GM21367 (cell line): ENCODE results near the gene MAPK4.
"Not testable (repeated sequence)": the region's sequence is repeated elsewhere in the genome, so short reads cannot be mapped to it uniquely, and the experiment has no call there.

ENCODE experiments used
- ATAC-seq: cut with Tn5 transposase; IDR thresholded peaks from one replicate; pipeline ENCODE4 v1.9.1; 2021; ENCODE audit not compliant: unreplicated experiment

Gene MAPK4

DNA sequence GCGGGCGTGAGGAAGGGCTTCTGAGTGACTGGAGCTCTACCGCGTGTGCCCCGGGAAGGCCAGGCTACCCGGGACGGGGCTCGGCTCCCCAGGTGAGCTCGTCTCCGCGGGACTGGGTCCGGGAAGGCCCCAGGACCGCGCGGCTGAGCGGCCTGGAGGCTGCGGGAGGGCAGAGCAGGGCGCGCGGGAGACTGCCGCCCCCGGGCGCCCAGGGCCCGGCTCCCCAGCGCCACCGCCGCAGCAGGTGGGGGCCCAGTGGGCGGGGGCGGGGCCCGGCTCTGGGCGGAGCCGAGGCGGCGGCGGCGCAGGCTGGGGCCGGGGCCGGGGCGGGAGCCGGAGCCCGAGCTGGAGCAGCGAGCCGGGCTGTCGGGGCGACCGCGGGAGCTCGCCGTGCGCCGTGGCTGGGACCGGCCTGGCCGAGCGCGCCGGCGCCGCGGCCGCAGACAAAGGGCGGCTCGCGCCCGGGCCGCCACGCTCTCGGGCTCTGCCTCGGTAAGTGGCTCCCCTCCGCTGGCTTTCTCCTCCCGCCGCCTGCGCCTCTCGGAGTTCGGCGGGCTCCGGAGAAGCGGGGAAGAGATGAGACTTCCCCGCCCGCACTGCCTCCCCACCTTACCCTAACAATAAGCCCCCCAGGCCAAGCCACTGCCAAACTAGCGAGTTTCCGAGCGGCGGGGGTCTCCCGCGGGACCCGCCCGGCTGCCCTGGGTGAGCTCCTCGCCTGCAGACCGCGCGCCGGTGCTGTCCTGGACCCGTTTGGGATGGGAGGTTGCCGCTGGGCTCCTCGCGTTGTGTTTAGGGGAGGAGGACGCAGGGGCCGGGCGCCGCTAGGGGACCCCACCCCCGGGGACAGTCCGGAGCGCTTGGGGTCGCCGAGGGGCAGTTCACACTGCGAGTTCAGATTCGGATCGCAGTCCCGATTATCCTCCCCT, at the start of gene MAPK4:
Gene MAPK4, plus strand, starts transcription at position 336 of the 929 bp plus-strand sequence. CDS start 103,872 bp downstream, outside the sequence.
- peak; percentile 65 for ATAC-seq

DNA sequence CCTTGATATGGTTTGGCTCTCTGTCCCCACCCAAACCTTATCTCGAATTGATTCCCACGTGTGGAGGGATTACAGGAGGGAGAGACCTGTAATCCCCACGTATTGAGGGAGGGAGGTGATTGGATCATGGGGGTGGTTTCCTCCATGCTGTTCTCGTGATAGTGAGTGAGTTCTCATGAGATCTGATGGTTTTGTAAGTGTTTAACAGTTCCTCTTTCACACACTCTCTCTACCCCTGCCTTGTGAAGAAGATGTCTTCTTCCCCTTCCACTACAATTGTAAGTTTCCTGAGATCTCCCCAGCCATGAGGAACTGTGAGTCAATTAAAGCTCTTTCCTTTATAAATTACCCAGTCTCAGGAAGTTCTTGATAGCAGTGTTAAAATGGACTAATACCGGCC, 42.6 kb upstream of the MAPK4 start:
- not testable (repeated sequence) for ATAC-seq

DNA sequence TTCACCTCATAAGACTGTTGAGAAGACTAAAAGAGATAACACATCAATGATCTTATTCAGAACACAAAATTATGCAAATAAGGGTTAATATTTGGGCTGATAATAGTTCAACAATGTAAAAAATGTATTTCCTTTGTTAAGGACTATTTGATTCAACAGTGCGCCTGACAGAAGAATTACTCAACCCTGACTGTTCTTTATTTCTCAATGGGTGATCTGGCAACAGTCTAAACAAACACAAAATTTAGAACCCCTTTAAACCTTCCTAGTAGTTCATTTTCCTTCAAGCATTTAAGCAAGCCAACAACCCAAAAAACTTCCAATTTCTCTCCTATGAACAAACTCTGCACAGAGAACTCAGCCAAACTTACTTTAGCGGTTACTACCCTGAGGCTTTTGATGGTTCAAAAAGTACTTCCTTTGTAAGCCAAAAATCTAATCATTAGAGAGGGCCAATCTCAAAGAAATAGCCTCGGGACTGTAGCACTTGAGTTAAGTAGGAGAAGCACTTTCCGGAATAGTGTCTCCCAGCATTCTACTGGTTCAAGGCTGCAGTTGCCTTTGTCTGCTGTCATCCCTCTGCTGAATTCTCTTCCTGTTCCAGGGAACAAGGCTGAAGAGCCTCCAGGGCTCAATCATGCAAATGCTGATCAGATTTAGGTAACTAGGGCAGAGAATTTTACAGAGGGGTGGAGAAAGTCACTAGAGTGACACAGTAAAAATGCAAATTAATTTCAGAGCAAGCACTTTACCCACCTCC, 40.9 kb upstream of the MAPK4 start:
- no peak for ATAC-seq

DNA sequence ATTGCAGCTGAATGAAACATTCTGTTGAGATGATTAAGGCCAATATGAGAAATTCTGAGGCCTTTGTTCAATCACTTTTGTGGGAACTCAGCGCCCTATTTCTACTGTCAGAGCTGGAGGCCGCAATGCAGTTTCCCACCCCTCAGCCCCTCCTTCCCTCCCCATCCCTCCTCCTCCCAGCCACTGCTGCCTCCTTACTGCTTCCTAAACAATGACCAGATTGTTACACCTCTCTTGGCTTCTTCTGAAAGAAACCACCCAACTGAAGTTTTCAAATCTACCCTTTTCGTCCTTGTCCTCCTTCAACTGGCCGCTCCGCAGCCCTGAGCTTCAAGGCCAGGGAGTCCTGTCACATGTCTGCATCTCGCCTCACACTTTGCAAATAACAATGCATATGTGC, 36.7 kb upstream of the MAPK4 start:
- ATAC-seq = no peak

DNA sequence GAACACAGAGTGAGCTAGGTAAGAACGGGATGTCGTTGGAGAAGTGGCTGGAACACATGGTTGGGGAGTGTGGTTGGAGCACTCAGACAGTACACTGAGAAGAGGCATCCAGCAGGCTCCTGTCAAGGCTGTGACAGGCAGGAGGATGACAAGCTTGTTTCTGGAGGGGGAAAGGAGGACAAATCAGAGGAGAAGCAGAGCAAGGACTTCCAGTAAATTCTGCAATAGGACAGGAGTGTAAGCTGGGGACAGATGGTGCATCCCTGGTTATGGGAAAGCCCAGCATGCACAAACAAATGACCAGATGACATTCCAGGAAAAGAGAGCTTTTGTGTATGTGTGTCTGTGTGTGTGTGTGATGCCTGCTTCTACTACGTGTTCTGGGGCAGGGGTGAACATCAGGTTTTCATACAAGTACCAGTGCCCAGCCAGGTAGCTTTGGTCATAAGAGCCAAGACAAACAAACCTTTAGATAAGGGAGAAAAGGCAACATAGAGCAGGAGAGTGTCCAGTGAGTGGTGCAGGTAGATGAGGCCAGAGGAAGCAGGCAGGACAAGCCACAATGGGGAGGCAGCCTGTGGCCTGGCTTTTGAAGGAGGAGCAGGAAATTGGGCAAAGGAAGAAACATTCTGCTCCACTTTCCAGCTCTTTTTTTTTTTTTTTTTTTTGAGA, 32.1 kb upstream of the MAPK4 start:
- ATAC-seq = no peak

DNA sequence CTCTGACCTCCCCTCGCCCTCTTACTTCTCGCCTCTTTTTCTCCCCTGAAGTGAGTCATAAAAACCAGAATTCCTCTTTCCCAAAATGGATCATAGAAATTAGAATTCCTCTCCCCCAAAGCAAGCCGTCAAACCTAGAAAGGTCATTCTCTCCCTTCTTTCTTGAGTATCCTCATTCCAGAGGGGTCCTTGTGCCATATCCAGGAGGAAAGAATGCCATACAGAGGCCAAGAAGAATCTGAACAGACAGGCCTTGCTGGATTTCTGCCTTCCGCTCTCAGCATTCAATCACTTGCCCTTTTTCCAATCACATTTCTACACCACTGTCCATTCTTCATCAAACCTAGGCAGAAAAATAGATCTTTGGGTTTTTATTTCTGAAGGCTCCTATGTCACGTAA, 31.1 kb upstream of the MAPK4 start:
- ATAC-seq = no peak

DNA sequence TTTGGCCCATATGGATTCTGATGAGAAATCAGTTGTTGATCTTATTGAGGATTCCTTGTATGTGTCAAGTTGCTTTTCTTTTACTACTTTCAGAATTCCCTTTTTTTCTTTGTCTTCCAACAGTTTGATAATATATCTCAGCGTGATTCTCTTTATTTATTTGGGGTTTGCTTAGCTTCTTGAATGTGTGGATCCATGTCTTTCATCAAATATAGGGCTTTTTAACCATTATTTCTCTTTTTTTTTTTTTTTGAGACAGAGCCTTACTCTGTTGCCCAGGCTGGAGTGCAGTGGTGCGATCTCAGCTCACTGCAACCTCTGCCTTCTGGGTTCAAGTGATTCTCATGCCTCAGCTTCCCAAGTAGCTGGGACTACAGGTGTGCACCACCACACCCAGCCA, 26.1 kb upstream of the MAPK4 start:
- not testable (repeated sequence) for ATAC-seq

DNA sequence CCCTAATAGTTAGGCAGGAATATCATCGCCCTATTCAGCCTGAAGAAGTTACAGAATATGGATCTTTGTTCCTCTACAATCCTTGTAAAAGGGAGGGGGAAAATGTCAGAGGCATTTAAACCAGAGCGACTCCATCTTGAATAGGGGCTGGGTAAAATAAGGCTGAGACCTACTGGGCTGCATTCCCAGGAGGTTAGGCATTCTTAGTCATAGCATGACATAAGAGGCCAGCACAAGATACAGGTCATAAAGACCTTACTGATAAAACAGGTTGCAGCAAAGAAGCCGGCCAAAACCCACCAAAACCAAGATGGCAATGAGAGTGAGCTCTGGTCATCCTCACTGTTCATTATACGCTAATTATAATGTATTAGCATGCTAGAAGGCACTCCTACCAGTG, 15.4 kb upstream of the MAPK4 start:
- ATAC-seq = not testable (repeated sequence)

DNA sequence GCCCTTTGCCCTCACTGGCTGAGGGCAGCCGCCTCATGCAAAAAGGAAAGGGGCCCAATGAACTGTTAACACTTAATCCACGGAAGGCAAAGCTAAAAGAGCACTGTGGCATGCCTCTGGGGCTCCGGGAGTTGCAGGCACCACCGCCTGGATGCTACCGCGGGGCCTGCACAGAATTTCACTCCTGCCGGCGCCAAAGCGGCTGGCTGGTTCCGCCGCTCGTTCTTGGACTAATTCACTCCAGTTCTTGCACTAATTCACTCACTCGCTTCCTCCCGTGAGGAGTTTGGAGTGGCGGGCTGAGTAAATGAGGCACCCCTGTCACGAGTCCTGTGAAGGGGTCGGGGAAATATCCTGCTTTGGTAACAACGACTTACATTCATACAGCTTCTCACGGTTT, 14.0 kb upstream of the MAPK4 start:
- no peak for ATAC-seq

DNA sequence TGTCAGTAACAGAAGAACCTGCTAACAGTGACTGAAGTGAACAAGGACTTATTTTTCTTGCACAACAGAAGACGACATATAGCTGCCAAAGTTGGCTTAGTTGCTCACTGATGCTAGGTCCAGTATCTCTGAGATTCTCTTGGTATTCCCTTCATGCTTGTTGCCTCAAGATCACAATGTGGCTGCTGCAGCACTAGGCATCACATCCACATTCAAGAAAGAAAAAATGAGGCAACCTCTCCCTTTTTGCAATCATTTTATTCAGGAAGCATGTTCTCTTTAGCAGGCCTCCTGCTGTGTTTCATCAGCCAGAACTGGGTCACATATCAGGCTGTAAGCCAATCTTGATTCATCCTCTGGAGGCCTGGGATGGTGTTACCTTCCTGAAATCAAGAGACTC, 11.7 kb upstream of the MAPK4 start:
- ATAC-seq = no peak

DNA sequence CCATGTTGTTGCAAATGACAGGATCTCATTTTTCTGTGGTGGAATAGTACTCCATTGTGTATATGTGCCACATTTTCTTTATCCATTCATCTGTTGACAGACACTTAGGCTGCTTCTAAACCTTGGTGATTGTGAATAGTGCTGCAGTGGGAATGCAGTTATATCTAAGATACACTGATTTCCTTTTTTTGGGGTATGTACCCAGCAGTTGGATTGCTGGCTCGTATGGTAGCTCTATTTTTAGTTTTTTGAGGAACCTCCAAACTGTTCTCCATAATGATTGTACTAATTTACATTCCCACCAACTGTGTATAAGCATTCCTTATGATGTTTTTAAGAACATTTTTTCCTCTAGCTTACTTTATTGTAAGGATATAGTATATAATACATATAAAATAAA, 8.2 kb upstream of the MAPK4 start:
- not testable (repeated sequence) for ATAC-seq

DNA sequence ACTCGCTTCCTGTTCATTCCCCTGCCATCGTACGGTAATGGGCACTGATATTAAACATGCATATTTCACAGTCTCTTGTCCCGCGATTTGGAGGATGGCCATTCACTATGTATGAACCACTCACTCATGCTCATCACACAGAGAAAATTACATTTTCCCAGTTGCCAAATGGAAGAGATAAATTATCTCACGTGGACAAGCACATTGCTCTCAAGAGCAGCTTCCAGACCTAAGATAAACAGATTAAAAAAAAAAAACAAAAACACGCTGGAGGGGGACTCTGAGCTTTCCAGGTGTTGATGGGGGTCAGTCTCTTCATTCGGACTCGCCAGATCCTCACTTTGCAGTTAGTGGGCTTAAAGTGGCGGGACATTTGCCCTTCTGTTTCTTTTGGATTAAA, 1.7 kb upstream of the MAPK4 start:
- no peak for ATAC-seq

DNA sequence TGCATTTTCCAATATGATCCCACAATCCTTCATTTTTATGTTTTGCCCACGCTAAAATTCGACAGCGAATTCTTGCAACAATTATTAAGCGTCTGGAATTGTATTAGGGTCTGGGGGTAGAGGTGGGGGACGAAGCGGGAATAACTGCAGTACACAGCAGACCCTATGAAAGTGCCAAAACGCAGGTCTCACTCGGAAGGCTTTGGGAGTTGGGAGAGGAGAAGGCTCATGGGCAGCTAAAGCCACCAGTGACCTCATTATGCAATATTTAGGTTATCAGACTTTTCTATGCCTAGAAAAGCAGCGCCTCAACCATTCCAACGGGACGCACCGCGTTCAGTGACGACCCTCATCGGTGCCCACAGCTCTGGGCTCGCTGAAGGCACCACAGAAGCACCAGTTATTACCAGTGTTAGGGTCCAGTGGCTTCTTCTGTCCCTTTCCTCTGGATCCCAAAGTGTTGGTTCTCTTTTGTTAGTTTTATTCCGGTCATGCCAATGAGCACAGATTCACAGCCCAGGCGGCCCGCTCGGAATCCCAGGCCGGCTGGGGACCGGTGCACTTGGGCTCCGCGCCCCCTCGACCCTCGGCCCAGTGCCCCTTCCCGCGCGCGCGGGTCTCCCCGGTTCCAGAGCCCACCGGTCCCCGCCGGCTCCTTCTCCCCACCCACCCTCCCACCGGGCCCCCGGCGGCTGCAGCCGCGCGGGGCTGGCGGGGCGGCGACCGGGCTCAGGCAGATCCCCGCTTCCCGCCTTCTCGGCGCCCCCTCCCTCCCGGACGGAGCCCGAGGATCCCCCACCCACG, 737 bp upstream of the MAPK4 start:
- ATAC-seq = no peak

DNA sequence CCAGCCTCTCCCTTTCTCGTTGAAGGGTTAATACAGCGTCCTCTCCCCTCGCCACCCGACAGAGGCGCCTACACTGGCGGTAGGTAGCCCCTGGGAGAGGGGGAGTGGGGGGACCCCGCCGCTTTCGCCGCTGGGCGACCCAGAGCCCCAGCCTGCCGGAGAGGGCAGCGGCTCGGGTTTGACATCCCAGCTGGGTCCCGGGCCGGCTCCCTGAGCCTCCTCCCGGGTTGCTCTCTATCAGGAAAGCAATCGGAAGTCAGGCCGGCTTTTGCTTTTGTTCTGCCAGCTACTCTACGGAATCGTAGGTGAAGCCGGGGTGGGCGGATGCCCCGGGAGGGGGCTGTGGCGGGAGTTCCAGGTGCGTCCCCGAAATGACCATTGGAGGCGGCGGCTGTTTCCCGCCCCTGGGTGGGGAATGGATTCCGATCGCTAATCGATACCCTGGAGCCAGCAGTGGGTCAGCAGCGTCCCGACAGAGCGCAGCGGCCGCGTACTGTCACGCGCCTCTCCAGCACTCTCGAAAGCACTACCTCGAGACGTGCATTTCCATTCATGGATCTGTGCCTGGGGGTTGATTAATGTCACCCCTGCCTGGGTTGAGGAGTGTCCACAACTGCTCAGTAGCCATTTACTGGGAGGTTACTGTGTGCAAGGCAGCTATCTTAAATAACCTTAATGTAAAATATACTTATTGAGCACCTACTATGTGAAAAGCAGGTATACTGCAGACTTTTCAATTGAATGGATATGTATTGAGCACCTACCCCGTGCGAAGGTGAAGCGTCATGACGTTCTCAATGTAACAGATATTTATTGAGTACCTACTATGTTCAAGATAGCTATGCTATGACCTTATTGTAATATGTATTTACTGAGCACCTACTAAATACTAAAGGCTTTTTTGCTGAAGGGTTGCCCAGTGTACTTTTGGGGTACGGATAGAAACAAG, 1.1 kb downstream of the MAPK4 start:
- ATAC-seq = no peak

DNA sequence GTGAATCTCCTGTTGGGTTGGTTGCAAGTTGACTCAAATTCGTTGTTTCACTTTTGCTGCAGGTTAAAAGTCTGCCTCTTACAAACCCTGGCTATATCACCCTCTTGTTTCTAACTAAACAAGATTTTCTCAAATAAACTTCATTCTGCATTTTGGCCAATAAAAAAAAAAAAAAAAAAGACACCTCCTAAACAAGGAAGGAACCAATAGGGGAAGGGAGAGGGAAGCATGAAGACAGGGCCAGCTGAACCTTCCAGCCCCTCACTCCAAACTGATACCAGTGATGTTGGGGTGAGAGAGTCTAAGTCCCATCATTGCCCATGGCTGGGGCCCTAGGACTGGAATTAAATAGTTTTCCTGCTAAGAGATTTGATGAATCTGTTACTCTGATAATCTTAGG, 2.4 kb downstream of the MAPK4 start:
- not testable (repeated sequence) for ATAC-seq

DNA sequence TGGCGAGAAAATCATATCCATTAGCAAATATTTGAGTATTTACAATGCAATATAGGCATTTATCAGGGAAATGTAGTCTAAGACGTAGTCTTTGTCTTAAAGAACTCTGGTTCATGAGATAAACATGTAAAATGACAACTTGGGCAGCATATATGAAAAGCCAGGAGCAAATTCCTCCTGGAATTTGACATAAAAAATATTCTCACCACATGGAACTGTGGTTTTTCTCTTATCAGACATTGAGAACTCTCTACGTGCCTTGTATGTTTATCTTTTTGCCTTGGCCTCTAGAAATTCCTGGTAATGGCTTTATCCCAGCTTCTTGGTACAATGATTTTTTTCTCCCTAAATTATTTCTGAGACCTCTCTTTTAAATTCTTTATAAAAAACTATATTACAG, 2.8 kb downstream of the MAPK4 start:
- ATAC-seq = no peak

DNA sequence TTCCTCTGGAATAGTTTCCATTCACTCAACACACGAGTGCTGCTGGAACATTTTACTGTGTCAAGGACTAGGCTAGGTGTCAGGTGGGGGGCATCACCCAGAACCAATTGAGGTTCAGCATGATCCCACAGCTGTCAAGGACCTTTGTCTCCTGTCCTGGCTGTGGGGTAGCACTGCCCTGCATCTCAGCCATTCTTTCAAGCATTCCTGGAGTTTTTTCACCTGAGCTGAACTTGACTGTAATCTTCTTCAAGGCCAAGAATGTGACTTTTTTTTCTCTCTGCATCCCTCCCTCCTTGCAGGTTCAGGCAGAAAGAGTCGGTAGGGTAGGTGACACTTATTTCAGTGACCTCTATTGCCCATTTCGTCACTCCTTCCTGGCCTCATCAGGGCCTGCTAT, 3.5 kb downstream of the MAPK4 start:
- ATAC-seq = no peak

DNA sequence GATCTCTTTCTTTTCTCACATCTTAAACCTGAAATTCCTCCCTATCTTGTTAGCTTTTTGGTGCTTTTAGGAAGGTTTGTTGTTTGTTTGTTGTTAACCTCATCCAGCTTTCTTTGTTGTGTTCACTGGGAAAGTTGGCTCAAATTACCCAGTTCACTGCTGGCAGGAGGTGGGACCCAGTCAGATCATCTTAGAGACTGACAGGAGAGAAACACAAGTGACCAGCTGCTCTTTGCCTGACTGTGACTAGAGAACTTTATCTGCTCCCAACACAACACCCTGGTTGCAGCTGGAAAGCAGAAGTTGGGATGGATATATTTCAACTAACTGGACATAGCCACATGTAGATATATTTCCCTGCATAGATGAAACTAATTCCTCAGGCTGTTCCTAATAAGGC, 10.0 kb downstream of the MAPK4 start:
- no peak for ATAC-seq

DNA sequence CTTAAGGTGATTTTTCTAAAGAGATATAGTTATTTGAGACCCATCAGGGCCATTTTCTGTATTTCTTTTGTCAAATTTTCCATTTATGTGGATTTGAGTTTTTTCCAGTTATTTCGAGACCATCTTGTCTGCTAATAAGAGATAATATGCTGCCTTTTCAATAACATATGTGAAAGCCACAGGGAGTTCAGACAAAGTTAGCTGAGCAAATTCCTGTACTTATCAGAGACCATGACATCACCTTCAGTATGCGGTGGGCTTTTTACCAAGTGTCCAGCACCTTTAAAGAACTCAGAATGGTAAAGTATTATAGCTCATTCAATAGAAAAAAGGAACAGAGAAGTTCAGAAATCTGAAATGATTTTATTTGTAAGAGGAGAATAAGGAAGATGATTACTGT, 11.7 kb downstream of the MAPK4 start:
- no peak for ATAC-seq

DNA sequence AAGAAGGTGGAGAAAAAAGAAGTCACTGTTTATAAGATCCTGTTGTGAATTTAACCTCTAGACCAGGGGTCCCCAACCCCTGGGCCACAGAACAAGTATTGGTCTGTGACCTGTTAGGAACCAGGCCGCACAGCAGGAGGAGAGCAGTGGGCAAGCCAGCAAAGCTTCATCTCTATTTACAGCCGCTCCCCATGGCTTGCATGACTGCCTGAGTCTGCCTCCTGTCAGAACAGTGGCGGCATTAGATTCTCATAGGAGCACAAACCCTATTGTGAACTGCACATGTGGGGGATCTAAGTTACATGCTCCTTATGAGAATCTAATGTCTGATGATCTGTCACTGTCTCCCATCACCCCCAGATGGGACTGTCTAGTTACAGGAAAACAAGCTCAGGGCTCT, 13.3 kb downstream of the MAPK4 start:
- not testable (repeated sequence) for ATAC-seq
